DMS79 (cell line): ENCODE results near the gene DOCK4.

Experiments used
- DNase-seq: peaks from one replicate; lab custom pipeline; 2025; lab: John Stamatoyannopoulos, UW

DOCK4 gene

GRCh38 chr7:112214883-112215282 is 8.7 kb upstream of the DOCK4 start:
- no peak for DNase-seq

DNA sequence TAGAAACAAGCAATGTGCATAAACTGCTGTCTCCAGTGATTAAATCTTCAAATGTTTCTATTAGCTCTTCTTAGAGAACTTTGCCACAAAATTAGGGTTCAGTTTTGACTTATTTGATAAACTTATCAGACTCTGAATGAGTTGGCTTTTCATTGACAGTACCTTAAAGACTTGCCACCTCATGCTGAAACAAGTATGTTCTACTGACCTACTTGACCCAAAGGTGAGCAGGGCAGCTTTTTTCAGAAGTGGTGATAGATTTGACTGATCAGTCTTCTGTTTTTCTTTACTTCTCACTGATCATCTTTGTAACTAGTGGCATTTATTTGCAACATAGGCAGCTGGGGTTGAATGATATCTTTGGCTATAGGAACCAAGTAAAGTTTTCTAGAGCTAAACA is 8.1 kb upstream of the DOCK4 start:
- DNase-seq: no peak

DNA sequence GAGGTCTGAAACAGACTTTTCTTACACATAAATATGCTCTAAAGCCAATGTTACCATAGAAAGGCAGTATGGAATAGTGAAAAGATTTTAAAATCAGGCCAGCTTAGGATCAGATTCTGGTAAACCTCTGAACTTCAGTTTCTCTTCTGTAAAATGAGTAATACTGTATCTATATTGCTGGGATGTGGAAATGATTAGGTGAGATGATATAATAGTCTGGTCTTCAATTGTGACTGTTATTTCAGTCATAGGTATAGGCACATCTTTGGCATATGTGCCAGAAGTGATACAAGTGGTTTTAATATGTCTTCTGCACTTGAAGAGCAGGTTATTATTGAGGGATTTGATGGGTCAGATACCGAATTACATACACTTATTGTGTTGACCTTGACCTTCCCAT is 7.5 kb upstream of the DOCK4 start:
- no peak for DNase-seq

DNA sequence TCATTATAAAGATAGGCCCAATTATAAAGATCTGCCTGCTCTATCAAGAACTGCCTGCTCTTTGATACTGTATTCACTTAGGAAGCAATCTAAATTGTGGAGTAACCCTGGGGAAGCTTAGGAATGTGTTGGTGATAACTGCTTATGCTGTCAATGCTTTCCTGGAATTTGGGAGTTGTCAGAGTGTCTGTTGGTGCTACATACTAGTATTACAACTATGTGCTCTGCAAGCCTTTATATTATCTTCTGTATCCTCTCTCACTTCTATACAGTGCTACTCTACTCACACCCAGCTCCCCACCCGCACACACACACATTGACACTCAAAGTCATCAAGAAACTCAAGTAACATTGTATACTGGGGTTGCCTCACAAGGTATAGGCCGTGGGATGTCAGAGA is 6.4 kb upstream of the DOCK4 start:
- DNase-seq: no peak

DNA sequence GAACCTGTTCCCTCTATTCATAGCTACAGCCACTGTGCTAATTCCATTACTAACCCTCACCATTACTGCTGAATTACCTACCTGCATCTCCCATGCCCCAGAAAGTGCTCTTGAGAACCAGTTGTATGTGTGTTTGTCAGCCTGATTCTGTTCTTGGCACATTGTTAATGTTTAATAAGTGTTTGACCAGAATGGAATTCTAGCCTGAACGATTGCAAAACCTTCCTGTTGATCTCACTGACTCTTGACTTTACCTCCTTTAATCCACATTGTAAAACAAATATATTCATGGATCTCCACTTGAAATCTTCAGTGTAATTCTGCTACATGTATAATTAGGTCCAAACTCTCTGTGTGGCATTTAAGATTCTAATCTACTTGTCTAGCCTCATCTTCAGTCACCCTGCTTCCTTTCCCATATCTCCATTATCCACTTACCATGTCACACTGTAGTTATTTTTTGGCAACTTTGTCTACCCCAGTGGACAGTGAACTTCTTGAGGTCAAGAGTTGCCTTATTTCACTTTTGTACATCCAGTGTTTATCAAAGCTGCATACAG is 5.2 kb upstream of the DOCK4 start:
- DNase-seq: peak; percentile 26

GRCh38 chr7:112207765-112208164 is 1.6 kb upstream of the DOCK4 start:
- DNase-seq: no peak

DNA sequence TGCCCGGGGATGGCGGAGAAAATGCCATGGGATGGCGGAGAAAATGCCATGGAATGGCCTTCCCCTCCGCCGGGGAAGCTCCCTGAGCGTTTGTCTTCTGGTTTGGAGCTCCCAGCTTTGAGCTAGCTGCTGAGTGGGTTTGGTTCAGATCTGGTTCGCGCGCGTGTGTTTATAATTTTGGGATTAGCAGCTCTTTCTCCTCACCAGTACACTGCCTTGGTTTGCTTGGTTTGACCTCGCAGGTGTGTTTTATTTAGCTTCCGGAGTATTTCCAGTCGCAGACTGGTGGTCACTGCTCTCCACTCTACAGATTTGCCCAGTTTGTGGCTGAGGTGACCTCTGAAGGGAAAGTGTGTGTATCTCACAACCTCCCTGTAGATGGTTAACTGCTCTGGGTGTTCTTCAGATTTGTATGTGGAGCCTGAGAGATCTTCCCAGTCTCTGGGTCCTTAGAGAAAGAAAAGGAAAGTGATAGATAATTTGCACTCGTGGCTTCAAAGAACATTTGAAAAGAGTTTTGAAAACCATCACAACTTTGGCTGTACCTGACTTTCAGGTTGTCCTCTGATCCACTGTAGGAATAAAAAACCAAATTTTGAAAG is 893 bp upstream of the DOCK4 start:
- DNase-seq: no peak

- DNase-seq: peak; percentile 42
These were observed 609 bp downstream of the DOCK4 start for GRCh38 chr7:112205343-112206237.

GRCh38 chr7:112204499-112205342 is 1.5 kb downstream of the DOCK4 start:
- DNase-seq: peak; percentile 14

DNA sequence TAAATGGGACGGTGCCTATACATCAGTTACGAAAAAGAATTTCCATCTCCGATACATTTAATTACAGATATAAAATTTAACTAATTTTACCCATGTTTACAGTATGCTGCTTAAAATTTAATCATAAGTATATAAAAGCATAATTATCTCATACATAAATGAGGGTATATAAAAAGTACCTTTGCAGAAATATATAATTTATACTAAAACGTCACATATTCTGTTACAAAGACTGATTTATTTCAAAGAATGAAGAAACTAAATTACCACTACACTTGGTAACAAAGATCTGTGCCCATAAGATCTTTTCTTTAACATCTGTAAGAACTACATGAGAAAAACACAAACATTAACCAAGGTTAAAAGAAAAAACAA is 2.8 kb downstream of the DOCK4 start:
- no peak for DNase-seq

DNA sequence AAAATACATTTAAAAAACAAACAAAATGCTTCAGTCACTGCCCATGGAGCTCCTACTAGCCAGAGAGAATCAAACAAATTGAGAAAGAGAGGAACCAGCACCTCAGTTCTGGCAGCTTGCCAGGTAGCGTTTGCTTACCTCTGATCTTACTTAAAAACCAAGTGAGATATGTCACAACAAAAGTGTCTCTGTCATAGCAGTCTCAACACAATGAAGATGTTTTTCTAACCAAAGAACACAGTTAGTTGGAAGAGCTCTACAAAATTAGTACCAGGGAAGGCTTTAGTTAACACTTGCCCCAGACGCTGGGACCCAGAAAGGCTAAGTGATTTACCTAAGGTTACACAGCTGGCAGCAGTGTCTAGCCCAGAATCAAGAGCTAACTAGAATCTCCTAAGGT is 3.4 kb downstream of the DOCK4 start:
- no peak for DNase-seq

GRCh38 chr7:112201839-112202238 is 4.4 kb downstream of the DOCK4 start:
- no peak for DNase-seq

DNA sequence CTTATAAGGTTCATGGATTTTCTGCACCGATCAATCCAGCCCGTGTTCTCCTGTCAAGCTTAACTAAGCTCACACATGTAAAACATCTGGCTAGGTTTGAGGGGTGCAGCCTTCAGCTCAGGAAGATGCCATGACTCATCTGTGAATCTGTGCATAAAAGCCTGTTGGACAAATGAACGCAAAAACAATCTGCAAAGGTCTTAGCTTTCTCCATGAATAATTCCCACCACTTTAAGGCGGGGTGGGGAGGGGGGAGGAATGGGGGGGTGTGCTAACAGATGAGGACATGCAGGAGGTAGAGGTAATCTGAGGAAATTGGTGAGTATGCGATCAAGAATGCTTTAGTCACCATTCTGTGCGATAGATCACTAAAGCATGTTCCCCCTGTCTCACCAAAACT is 4.8 kb downstream of the DOCK4 start:
- no peak for DNase-seq

GRCh38 chr7:112199672-112200071 is 6.5 kb downstream of the DOCK4 start:
- no peak for DNase-seq

- DNase-seq: no peak
These were observed 7.1 kb downstream of the DOCK4 start for GRCh38 chr7:112199035-112199655.

DNA sequence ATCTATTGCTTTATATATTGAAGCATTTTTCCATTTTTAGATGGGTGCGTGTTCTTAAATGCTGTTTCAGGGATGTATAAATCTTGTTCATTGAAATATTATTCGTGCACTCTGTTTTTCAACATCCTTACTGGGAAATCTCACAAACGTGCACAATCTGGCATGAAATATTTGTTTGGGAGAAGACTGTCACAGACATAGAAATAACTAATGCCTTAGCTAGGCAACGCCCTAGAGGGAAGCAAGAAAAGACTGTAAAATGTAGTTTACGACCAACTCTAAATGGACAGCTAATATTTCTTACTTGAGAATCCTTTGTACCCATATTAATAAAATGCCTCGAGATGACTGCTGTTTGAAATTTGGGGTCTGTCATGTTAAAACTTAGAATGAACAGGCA is 8.9 kb downstream of the DOCK4 start:
- no peak for DNase-seq

- no peak for DNase-seq
These were observed 10.5 kb downstream of the DOCK4 start for GRCh38 chr7:112195717-112196116.

DNA sequence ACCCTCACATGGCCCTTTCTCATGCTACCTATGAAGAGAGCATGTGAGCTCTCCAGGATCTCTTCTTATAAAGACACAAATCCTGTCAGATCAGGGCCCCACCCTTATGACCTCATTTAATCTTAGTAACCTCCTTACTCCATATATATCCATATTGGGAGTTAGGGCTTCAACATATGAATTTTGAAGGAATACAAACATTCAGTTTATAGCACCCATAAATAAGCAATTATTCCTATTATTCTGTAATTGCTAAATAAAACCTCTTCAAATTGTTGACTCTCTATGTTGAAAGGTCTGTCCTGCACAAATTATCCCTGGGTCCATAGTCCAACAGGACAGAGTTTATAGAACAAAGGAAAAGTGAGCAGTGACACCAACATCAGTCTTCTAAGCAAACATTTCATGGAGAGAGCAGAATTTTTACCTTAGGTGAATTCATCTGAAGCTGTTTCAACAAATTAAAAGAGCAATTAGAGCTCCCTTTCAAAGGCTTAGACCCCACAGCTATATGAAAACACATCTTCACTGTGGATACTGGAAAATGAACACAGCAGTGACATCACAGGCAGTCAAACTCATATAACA is 12.2 kb downstream of the DOCK4 start:
- no peak for DNase-seq

DNA sequence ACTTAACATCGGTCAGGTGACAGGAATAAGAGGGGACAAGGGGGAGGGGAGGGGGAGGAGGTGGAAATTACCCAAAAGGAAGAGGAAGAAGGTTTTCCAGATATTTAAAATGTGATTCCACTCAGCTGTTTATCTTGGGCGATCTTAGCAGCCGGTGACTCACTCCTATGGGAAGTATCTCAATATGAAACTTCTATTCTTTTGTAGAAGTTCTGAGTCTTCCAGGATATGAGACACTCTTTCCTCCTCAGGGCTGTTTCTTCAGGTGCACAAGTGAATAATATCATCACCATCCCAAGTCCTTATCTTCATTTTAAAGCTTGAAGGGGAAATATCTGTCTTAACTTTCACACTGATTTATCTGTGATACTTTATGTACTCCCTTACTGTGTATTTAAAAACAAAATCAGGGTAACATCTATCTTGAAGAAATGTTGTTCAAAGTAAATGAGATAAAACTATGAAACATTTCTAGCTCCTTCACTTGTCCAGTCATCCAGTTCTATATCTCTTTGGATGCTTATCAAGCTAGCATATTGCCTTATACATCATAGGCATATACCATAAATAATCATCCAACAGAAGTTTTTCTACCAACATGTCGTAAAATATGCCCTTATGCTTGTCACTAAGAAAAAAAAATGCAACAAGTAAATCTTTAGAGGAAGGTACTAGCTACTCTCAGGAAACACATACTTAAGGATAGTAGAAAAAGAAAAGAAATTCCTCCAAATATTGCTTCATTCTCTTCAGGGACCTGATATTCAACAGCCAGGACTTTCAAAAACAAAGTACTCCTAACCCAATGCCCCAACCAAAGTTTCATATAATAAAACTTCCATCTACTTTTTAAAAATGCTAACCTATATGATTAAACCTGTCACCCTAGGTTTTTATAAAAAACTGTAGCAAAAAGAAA is 13.7 kb downstream of the DOCK4 start:
- DNase-seq: no peak

DNA sequence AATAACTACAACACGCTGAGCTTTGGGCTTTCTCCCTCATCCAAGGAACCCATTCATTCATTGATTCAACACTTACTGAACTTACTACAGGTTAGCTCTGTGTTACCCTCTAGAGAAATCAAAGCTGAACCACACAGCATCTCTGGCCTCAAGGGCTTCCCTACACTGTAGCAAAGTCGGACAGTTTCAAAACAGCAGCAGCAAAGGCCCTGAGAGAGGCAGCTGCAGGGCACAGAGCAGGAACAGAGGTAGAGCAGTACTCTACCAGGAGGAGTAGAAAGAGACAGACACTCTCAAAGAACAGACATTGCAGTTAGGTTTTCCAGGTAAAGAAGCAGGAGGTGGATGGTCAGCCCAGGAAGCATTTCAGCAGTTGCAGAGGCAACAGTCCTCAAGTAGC is 16.1 kb downstream of the DOCK4 start:
- no peak for DNase-seq

GRCh38 chr7:112189691-112190090 is 16.5 kb downstream of the DOCK4 start:
- DNase-seq: no peak
